NT2/D1 (cell line): Measurements from ENCODE around the gene NBPF26.
"Not testable (repeated sequence)": the region's sequence is repeated elsewhere in the genome, so short reads cannot be mapped to it uniquely, and the experiment has no call there.

Source experiments
- YY1 ChIP-seq: IDR thresholded peaks from 2 replicates; pipeline ENCODE4 v1.6.1; 2011; ENCODE audit not compliant: insufficient read length, insufficient read depth
- ZNF274 ChIP-seq: IDR thresholded peaks from 2 replicates; pipeline ENCODE4 v1.6.1; 2011; ENCODE audit warnings: mild to moderate bottlenecking, low read depth, low read length

DNA sequence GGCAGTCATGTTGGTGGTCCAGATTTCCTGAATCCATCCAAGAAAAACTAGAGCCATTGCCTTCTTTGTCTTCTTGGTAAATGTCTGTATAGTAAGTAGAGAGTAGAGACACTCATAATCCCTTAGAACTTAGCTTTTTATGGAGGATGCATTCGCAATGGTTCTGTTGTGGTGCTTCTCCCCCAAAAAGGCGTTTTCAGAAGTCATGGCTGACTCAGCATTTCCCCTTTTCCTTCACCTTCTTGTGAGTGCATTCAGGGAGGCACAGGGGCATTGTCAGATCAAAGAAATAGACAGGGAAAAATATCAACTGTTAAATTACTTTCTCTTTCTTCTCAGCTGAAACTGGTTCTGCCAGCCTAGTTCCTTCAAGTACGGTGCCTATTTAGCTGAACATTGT, 45.3 kb downstream of the NBPF26 start:
- TF ChIP-seq YY1, ZNF274: not testable (repeated sequence)
